Mucosa of stomach (tissue), 1 donor: ENCODE results near the gene LMOD1.
"Not testable (repeated sequence)": the region's sequence is repeated elsewhere in the genome, so short reads cannot be mapped to it uniquely, and the experiment has no call there.

Experiments used
- H3K27me3 ChIP-seq: one replicate; pipeline ENCODE4 v1.7.0; 2013; ENCODE audit warnings: mild to moderate bottlenecking, low read length; ENCODE audit not compliant: control insufficient read depth, insufficient read depth
- H3K36me3 ChIP-seq: one replicate; pipeline ENCODE4 v1.7.0; 2013; ENCODE audit warnings: low read length; ENCODE audit not compliant: control insufficient read depth, insufficient read depth
- H3K4me1 ChIP-seq: one replicate; pipeline ENCODE4 v1.7.0; 2013; ENCODE audit warnings: mild to moderate bottlenecking, low read length; ENCODE audit not compliant: control insufficient read depth, insufficient read depth
- H3K4me3 ChIP-seq: one replicate; pipeline ENCODE4 v1.7.0; 2013; ENCODE audit warnings: low read length
- H3K9ac ChIP-seq: one replicate; pipeline ENCODE4 v1.7.0; 2013; ENCODE audit warnings: mild to moderate bottlenecking, low read length, moderate library complexity
- H3K9me3 ChIP-seq: one replicate; pipeline ENCODE4 v1.7.0; 2013; ENCODE audit warnings: mild to moderate bottlenecking, low read length, moderate library complexity; ENCODE audit not compliant: control insufficient read depth
- donor health status: Pancreatic carcinoma.

Gene LMOD1

DNA sequence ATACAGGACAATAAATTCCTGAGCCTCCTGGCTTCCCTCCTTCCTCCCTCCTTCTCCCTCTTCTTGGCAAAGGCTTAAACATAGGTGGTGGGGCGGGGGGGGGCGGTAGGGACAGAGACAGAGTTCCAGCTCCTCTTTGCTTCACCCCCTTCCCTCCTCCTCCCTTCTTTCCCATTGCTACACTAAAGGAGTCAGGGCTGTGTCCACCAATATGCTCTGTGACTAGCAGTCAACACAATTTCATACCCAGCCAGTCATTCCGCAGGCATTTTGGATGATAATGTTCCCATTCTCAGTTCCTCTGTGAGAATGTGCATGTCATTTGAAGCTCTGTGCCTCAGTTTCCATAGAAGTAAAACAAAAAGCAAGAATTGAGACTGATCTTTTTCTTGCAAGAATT lies 1.7 kb downstream of the LMOD1 start:
- Histone ChIP-seq H3K4me1 (peaks cover 14% of the 10 kb centered on the region), H3K4me3 (no peak overlapping the region), H3K9me3 (no peaks in the 10 kb centered on the region), H3K36me3 (no peaks in the 10 kb centered on the region), H3K27me3 (peaks cover 33% of the 10 kb centered on the region), H3K9ac (no peak overlapping the region)

DNA sequence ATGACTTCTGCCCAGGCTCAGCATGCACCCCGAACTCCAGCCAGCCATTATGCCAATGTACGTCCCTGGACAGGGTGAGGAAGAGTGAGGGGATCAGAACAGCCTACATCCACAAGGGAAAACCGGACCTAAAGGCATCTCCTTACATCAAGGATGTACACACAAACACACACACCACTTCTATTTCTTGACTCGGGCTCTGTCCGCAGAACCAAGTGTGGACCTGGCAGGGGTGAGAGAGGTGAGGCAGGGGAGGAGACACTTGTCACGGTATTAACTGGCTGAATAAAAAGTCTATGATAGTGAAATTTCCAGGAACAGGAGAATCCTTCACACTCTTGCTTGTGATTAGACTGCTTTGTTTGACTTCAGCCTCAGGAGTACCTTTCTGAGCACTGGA lies 2.3 kb downstream of the LMOD1 start:
- Histone ChIP-seq H3K9ac (peak overlapping the region; percentile 10), H3K4me1 (peaks cover 20% of the 10 kb centered on the region), H3K36me3 (no peaks in the 10 kb centered on the region), H3K4me3 (no peak overlapping the region), H3K27me3 (peaks cover 33% of the 10 kb centered on the region), H3K9me3 (no peaks in the 10 kb centered on the region)

DNA sequence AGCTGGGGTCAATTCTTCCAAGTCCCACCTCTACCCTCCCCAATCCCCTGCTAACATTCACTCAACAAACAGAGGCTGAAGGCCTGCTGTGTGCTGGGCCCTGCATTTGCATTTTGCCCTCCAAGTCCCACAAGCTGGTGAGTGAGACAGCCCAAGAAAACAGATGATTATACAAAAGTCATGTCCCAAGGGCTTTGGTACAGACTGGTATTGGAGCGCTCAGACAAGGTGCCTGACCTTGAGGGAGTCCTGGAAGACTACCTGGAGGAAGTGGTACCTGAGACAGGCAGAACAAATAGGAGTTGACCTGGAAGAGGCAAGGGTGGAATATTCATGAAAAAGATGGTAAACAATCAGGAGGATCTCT lies 4.2 kb downstream of the LMOD1 start:
- H3K9me3 ChIP-seq, result no peaks in the 10 kb centered on the region
- peak overlapping the region; percentile 3 for H3K9ac ChIP-seq
- H3K4me1 ChIP-seq, result peaks cover 33% of the 10 kb centered on the region
- no peak overlapping the region for H3K4me3 ChIP-seq
- H3K36me3 ChIP-seq, result no peaks in the 10 kb centered on the region
- peaks cover 22% of the 10 kb centered on the region for H3K27me3 ChIP-seq

DNA sequence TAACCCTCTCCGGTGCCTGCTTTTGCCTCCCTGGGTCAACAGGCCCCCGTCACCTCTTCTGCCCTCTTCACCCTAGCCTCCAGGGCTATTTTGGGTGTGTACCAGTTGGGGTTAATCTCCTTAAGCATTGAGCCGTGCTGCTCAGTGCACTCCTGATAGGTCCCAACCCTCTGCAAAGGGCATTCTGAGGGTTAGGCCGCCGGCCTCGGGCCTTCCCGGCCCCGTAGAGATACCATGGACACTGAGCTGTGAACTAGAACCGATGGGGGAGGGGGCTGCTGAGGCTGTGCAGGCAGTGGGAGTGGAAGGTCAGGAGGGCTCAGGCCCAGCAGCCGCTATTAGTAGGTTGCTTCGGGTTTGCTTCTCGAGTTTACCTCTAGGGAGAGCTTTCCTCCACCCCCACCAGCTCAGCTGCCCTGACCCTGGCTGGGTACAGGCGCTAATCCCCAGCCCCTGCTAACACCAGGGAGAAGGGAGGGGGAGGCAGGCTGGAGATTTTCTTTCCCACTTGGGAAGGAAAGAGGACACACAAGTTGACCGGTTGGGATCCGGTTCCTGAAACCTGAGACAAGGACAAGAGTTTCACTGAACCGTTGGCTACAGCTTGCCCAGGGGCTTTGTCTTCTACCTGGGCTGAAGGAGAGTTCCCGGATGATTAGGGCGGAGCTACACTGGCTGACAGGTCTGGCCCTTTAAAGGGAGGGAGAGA lies 4.8 kb downstream of the LMOD1 start:
- H3K4me1 ChIP-seq, result peaks cover 29% of the 10 kb centered on the region
- no peak overlapping the region for H3K4me3 ChIP-seq
- peak overlapping the region; percentile 3 for H3K9ac ChIP-seq
- H3K9me3 ChIP-seq, result no peaks in the 10 kb centered on the region
- H3K27me3 ChIP-seq, result peaks cover 16% of the 10 kb centered on the region
- H3K36me3 ChIP-seq, result no peaks in the 10 kb centered on the region

DNA sequence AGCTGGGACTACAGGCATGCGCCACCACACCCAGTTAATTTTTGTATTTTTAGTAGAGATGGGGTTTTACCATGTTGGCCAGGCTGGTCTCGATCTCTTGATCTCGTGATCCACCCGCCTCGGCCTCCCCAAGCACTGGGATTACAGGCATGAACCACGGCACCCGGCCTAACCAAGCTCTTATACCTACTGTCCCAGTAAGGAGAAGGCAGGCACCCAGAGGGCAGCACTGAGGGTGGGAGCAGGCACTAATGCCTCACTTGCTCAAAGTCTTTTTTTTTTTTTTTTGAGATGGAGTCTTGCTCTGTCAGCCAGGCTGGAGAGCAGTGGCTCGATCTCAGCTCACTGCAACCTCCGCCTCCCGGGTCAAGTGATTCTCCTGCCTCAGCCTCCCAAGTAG lies 6.0 kb downstream of the LMOD1 start:
- H3K27me3 ChIP-seq, H3K36me3 ChIP-seq, H3K9ac ChIP-seq, H3K4me3 ChIP-seq, H3K9me3 ChIP-seq: not testable (repeated sequence)
- H3K4me1 ChIP-seq, result peaks cover 22% of the 10 kb centered on the region

DNA sequence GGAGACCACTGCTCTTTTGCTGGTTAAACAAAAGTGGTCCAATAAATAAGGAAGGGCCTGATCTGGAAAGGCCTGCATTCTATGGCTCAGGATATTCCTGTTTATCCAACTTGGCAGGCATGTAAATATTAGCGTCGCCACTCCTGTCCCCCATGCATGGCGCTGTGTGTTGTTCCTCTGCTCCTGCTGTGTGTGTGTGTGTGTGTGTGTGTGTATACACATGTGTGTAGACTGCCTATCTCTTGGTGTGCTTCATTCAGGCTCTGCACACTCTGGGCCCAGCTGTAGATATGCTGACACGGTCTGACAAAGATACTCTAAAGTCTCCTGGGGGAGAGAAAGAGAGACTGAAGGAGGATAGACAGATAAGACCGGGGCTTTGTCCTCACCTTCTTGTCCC lies 6.8 kb downstream of the LMOD1 start:
- no peaks in the 10 kb centered on the region for H3K27me3 ChIP-seq
- no peaks in the 10 kb centered on the region for H3K36me3 ChIP-seq
- no peak overlapping the region for H3K4me3 ChIP-seq
- no peaks in the 10 kb centered on the region for H3K9me3 ChIP-seq
- peaks cover 22% of the 10 kb centered on the region for H3K4me1 ChIP-seq
- H3K9ac ChIP-seq, result no peak overlapping the region

DNA sequence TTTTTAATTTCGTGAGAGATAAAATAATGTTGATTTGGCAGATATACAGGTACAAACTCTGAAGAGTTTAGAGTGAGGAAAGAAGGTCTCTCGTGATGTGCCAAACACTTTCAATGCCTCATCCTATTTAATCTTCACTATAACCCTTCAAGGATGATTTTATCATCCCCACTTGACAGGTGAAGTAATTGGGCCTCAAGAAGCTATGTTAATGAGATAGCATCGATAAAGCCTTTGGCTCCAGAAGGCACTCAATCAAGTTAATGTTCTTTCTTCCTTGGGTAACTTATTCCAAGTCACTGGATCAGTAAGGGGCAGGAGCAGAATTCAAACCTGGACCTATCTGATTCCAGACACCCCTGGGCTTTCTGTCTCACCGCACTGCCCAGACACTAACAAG lies 7.2 kb downstream of the LMOD1 start:
- Histone ChIP-seq H3K9ac (no peak overlapping the region), H3K4me3 (no peak overlapping the region), H3K27me3 (no peaks in the 10 kb centered on the region), H3K9me3 (no peaks in the 10 kb centered on the region), H3K4me1 (peaks cover 22% of the 10 kb centered on the region), H3K36me3 (no peaks in the 10 kb centered on the region)

DNA sequence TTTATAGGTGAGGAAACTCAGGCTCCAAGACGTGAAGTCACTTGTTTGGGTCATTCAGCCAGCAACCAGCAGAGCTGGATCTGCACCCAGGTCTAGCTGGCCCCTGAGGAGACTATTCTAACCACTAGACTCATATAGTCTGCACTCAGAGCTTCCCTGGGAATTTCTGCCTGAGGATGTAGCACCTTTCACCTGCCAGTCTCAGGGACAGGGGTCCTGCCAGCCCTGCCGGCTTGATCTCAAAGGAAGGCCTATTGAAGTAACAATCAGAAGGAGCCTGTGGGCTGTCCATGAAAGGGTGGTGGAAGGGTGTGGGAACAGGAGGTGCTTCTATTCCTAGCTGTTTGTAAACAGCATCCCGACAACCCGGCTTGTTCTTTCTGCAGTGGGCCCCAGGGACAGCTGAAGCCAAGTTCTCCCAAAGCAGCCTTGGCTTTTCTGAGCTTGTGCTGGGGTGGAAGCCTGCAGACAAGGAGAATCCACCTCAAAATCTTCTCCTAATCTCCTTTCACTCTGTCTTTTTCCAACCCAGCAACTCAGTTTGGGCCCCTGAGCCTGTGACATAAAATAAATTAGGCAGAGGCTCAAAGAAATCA lies 7.8 kb downstream of the LMOD1 start:
- Histone ChIP-seq H3K4me3 (no peak overlapping the region), H3K4me1 (peaks cover 22% of the 10 kb centered on the region), H3K9ac (no peak overlapping the region), H3K9me3 (no peaks in the 10 kb centered on the region), H3K27me3 (no peaks in the 10 kb centered on the region), H3K36me3 (no peaks in the 10 kb centered on the region)

DNA sequence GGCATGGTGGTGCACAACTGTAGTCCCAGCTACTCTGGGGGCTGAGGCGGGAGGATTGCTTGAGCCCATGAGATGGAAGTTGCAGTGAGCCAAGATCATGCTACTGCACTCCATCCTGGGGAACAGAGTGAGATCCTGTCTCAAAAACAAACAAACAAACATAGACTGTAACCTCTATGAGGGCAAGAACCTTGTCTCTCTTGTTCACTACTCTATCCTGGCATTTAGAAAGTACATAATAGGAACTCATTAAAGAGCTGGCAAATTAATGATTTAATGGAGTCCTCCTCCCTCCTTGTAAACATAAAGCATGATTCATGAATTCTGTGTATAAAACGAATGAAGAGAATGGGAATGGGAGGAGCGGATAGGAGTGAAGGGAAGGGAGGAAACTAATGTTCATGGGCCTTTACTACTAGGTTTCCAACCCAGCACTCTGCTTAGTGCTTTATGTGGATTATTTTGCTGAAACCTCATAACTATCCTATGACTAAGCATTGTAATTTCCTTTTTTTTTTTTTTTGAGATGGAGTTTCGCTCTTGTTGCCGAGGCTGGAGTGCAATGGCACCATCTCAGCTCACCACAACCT lies 8.6 kb downstream of the LMOD1 start:
- Histone ChIP-seq H3K9ac (no peak overlapping the region), H3K36me3 (no peaks in the 10 kb centered on the region), H3K27me3 (no peaks in the 10 kb centered on the region), H3K4me1 (peaks cover 22% of the 10 kb centered on the region), H3K4me3 (no peak overlapping the region), H3K9me3 (no peaks in the 10 kb centered on the region)

DNA sequence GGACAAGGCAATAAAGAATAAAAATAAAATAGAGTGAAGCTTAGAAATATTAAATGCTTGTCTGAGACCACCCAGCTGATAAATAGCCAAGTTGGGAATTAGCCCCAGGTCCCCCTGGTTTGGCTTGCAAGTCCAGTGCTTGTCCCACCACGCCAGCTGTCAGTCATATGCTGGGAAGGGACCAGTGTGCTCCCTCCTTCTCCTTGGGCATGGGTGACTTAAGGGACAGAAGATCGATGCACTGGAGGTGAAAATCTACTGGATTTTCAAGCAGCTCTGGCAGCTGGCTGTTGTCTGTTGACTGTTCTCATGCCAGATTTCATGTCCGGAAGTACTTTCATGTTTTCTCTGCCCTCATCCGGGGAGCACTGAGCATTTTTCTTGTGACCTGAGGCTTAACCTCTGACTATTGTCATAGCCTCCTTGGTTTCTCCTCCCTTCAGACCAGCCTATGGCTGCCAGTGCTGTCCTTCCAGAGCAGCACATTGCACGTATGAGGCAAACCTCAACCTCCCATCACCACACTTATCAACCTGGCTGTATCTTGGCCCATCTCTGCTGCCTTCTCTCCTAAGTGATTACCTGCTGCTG lies 12.4 kb downstream of the LMOD1 start:
- Histone ChIP-seq H3K9ac (no peak overlapping the region), H3K9me3 (no peaks in the 10 kb centered on the region), H3K27me3 (no peaks in the 10 kb centered on the region), H3K4me3 (no peak overlapping the region), H3K36me3 (no peaks in the 10 kb centered on the region), H3K4me1 (peaks cover 12% of the 10 kb centered on the region)

DNA sequence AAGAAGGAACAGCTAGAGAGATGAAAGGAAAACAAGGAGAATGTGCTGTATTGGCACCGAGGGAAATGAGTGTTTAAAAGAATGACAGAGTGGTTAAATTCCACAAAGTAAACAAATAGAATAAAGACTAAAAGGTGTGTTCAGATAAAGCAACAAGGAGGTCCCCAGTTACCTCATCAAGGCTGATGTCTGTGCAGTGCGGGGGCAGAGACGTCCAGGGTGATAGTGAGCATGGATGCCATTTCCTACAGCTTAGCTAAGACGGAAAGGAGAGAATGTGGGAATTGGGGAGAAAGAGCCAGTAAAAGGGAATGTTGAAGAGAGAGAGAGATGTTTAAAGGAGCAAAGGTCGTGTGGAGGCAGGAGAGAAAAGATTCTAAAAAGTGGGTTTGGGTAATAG lies 15.5 kb downstream of the LMOD1 start:
- Histone ChIP-seq H3K4me1 (no peaks in the 10 kb centered on the region), H3K9ac (no peak overlapping the region), H3K36me3 (no peaks in the 10 kb centered on the region), H3K4me3 (no peak overlapping the region), H3K9me3 (no peaks in the 10 kb centered on the region), H3K27me3 (peaks cover 2% of the 10 kb centered on the region)

DNA sequence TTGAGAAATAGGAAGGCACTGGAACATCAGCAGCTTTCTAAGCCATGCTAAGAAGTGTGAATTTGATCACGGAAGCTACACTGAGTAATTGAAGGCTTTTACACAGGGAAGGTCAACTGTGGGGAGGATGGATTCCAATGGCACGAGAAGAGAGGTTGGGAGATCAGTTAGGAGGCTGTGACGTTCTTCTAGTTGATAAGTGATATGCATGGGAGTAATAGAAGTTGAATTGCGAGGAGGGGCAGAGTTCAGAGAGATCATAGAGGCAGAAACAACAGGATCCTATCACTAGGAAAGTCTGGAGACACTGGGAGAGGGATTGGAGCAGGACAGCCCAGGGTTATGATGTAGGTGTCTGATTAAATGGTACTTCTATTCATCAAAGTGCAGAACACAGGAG lies 16.2 kb downstream of the LMOD1 start:
- Histone ChIP-seq H3K36me3 (no peaks in the 10 kb centered on the region), H3K27me3 (peaks cover 2% of the 10 kb centered on the region), H3K4me1 (no peaks in the 10 kb centered on the region), H3K4me3 (no peak overlapping the region), H3K9me3 (no peaks in the 10 kb centered on the region), H3K9ac (no peak overlapping the region)
